Esophagus squamous epithelium (tissue), 4 donors: ENCODE measurements around the gene STRADB.

ENCODE experiments used
- CTCF ChIP-seq, 6 experiments: fragments of 450-650 bp in 4 of 6; fragments of 200-600 bp in 2 of 6; sonication (generic) in 2 of 6; IDR thresholded peaks; one replicate each; pipeline ENCODE4 v1.5.1; 2016 to 2019; ENCODE audit warnings: antibody characterized with exemption in 6 of 6, mild to moderate bottlenecking in 4 of 6, moderate library complexity in 4 of 6
- POLR2A ChIP-seq, 4 donors: fragments of 450-650 bp; IDR thresholded peaks; one replicate each; pipeline ENCODE4 v1.6.1; 2017; ENCODE audit warnings: antibody characterized with exemption in 4 of 4, mild to moderate bottlenecking in 4 of 4, moderate library complexity in 3 of 4

DNA sequence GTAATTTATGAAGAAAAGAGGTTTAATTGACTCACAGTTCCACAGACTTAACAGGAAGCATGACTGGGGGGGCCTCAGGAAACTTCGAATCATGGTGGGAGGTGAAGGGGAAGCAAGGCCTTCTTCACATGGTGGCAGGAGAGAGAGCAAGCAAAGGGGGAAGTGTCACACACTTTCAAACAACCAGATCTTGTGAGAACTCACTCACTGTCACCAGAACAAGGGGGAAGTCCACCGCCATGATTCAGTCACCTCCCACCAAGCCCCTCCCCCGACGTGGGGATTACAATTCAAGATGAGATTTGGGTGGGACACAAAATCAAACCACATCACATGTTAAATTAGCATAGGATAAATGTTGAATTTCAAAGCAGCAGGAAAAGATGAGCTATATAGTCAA lies 56.2 kb downstream of the STRADB start:
- TF ChIP-seq CTCF (IDR thresholded peaks at IDR 0.05) (no peak), POLR2A (IDR thresholded peaks at IDR 0.05) (no peak)
